ENCODE results near the gene ASTL.
"Not testable (repeated sequence)": the region's sequence is repeated elsewhere in the genome, so short reads cannot be mapped to it uniquely, and the experiment has no call there.

The ASTL gene

GRCh38 chr2:96146153-96146880 is 8.0 kb upstream of the ASTL start:
- peak; percentile 61 for DNase-seq (ENCODE audit: low spot score)

GRCh38 chr2:96145848-96146152 is 7.5 kb upstream of the ASTL start:
- no peak for DNase-seq (ENCODE audit: low spot score)

- DNase-seq (ENCODE audit: low spot score): peak; percentile 93
These were observed 6.9 kb upstream of the ASTL start, which contains the start of gene DUSP2 for GRCh38 chr2:96145036-96145847. TSS of gene DUSP2 (minus strand) at chr2:96145440. CDS start at chr2:96145354, 86 bp downstream.

- peak; percentile 36 for DNase-seq (ENCODE audit: low spot score)
These were observed 6.3 kb upstream of the ASTL start for GRCh38 chr2:96144481-96145035.

GRCh38 chr2:96143848-96144480 is 5.7 kb upstream of the ASTL start:
- peak; percentile 71 for DNase-seq (ENCODE audit: low spot score)

GRCh38 chr2:96143231-96143847 is 5.0 kb upstream of the ASTL start:
- DNase-seq (ENCODE audit: low spot score): no peak

GRCh38 chr2:96142217-96143113 is 4.2 kb upstream of the ASTL start:
- peak; percentile 34 for DNase-seq (ENCODE audit: low spot score)

GRCh38 chr2:96141624-96141967 is 3.3 kb upstream of the ASTL start:
- not testable (repeated sequence) for DNase-seq (ENCODE audit: low spot score)

GRCh38 chr2:96140941-96141623 is 2.8 kb upstream of the ASTL start:
- DNase-seq (ENCODE audit: low spot score): no peak

- no peak for DNase-seq (ENCODE audit: low spot score)
These were observed 968 bp upstream of the ASTL start for GRCh38 chr2:96139181-96139758.

GRCh38 chr2:96137321-96138178 is 752 bp downstream of the ASTL start:
- no peak for DNase-seq (ENCODE audit: low spot score)

- DNase-seq (ENCODE audit: low spot score): no peak
These were observed 2.1 kb downstream of the ASTL start for GRCh38 chr2:96136129-96136720.

- no peak for DNase-seq (ENCODE audit: low spot score)
These were observed 2.7 kb downstream of the ASTL start for GRCh38 chr2:96135621-96136020.

GRCh38 chr2:96135171-96135570 is 3.1 kb downstream of the ASTL start:
- DNase-seq (ENCODE audit: low spot score): no peak

GRCh38 chr2:96134421-96134820 is 3.9 kb downstream of the ASTL start:
- DNase-seq (ENCODE audit: low spot score): no peak

- DNase-seq (ENCODE audit: low spot score): no peak
These were observed 6.2 kb downstream of the ASTL start for GRCh38 chr2:96131813-96132745.

- DNase-seq (ENCODE audit: low spot score): no peak
These were observed 7.0 kb downstream of the ASTL start for GRCh38 chr2:96131152-96131812.
